ENCODE data around the gene SUGP2.

DNA sequence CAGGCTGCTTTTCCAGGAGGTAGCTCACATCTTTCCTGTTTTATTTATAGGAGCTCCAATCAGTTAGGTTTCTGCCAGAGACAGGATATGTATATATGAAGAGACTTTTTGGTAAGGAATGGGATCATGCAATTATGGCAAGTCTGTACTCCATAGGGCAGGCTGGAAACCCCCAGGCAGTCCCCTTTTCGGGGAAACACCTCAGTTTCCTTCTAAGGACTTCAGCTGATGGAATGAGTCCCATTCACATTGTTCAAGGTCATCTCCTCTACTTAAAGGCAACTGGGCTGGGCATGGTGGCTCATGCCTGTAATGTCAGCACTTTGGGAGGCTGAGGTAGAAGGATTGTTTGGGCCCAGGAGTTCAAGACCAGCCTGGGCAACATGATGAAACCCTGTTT is 19.6 kb upstream of the SUGP2 start:
- TF ChIP-seq, protein P1, sequence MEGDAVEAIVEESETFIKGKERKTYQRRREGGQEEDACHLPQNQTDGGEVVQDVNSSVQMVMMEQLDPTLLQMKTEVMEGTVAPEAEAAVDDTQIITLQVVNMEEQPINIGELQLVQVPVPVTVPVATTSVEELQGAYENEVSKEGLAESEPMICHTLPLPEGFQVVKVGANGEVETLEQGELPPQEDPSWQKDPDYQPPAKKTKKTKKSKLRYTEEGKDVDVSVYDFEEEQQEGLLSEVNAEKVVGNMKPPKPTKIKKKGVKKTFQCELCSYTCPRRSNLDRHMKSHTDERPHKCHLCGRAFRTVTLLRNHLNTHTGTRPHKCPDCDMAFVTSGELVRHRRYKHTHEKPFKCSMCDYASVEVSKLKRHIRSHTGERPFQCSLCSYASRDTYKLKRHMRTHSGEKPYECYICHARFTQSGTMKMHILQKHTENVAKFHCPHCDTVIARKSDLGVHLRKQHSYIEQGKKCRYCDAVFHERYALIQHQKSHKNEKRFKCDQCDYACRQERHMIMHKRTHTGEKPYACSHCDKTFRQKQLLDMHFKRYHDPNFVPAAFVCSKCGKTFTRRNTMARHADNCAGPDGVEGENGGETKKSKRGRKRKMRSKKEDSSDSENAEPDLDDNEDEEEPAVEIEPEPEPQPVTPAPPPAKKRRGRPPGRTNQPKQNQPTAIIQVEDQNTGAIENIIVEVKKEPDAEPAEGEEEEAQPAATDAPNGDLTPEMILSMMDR (IDR thresholded peaks at IDR 0.05) = no peak
- no peak for TF ChIP-seq POLR2A (IDR thresholded peaks at IDR 0.05)
